ENCODE results near the gene LRRC2. TPM values are rescaled to one million over a fixed set of nuclear protein-coding genes. Genes with fewer than 3 reads are reported as not detected.

The LRRC2 gene
- total RNA-seq, 1 experiment from 2014 or later, result not detected

DNA sequence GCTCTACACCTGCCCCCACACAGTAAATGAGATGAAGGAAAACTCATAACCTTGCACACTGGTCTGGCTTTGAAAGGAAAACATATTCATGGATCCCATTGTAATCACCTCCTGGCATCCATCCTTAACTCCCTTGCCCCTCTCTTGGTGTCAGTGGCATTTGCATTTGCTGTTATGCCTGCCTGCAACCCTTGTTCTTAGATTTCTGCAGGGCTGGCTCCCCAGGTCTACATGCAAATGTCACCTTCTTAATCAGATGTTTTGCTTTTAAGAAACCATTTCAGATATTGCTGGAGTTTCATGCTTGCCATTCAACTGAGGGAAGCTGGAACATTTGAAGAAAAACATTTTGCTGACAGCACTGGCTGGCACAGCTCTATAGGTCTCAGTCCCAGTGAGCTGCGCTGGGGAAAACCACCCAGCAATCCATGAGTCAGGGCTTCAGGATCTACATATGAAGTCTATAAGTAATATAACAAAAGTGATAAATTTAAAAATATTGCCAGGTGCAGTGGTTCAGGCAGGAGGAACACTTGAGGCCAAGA is 19.1 kb downstream of the LRRC2 start:
- DNase-seq (ENCODE audit: low read depth, low spot score), result no peak
- no TSS peak for BruUV-seq (replicated peaks)
- in situ Hi-C loops (cut with HindIII; ENCODE audit: low pct_unique_long_range_greater_than_20kb, low sequenced_read_pairs), result no loop called here
- ChIA-PET POLR2A (no interaction called here), CTCF (no interaction called here)
- Histone ChIP-seq H3K36me3 (ENCODE audit: control insufficient read depth, insufficient read depth, low read length) (no peaks in the 10 kb centered on the region), H3K27ac (ENCODE audit: low read length) (no peak overlapping the region), H3K4me1 (ENCODE audit: control insufficient read depth, insufficient read depth, low read length) (no peaks in the 10 kb centered on the region), H3K9me3 (ENCODE audit: control insufficient read depth, insufficient read depth, low read depth, low read length) (no peaks in the 10 kb centered on the region), H3K4me3 (ENCODE audit: low read depth in 2 of 2, low read length in 2 of 2) (no peak overlapping the region), H3K27me3 (ENCODE audit: control insufficient read depth, insufficient read depth, low read length) (0 out of 2 replicates have a peak, but pooled peaks cover 2% of the 10 kb centered on the region)
- ATAC-seq, result no peak
- intact Hi-C loops (cut with micrococcal nuclease; ENCODE audit: unreplicated experiment), result no loop called here
- TF ChIP-seq, protein P1, sequence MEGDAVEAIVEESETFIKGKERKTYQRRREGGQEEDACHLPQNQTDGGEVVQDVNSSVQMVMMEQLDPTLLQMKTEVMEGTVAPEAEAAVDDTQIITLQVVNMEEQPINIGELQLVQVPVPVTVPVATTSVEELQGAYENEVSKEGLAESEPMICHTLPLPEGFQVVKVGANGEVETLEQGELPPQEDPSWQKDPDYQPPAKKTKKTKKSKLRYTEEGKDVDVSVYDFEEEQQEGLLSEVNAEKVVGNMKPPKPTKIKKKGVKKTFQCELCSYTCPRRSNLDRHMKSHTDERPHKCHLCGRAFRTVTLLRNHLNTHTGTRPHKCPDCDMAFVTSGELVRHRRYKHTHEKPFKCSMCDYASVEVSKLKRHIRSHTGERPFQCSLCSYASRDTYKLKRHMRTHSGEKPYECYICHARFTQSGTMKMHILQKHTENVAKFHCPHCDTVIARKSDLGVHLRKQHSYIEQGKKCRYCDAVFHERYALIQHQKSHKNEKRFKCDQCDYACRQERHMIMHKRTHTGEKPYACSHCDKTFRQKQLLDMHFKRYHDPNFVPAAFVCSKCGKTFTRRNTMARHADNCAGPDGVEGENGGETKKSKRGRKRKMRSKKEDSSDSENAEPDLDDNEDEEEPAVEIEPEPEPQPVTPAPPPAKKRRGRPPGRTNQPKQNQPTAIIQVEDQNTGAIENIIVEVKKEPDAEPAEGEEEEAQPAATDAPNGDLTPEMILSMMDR (IDR thresholded peaks at IDR 0.05), result no peak
- TF ChIP-seq, protein P2, sequence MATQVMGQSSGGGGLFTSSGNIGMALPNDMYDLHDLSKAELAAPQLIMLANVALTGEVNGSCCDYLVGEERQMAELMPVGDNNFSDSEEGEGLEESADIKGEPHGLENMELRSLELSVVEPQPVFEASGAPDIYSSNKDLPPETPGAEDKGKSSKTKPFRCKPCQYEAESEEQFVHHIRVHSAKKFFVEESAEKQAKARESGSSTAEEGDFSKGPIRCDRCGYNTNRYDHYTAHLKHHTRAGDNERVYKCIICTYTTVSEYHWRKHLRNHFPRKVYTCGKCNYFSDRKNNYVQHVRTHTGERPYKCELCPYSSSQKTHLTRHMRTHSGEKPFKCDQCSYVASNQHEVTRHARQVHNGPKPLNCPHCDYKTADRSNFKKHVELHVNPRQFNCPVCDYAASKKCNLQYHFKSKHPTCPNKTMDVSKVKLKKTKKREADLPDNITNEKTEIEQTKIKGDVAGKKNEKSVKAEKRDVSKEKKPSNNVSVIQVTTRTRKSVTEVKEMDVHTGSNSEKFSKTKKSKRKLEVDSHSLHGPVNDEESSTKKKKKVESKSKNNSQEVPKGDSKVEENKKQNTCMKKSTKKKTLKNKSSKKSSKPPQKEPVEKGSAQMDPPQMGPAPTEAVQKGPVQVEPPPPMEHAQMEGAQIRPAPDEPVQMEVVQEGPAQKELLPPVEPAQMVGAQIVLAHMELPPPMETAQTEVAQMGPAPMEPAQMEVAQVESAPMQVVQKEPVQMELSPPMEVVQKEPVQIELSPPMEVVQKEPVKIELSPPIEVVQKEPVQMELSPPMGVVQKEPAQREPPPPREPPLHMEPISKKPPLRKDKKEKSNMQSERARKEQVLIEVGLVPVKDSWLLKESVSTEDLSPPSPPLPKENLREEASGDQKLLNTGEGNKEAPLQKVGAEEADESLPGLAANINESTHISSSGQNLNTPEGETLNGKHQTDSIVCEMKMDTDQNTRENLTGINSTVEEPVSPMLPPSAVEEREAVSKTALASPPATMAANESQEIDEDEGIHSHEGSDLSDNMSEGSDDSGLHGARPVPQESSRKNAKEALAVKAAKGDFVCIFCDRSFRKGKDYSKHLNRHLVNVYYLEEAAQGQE (IDR thresholded peaks at IDR 0.05; ENCODE audit: insufficient read depth in 1 of 2, low read depth in 2 of 2, low read length in 1 of 2), result no peak
- TF ChIP-seq SIN3A (IDR thresholded peaks at IDR 0.05; ENCODE audit: borderline replicate concordance, insufficient read depth, low read depth, low read length), result no peak
- no peak for TF ChIP-seq POLR2AphosphoS5 (IDR thresholded peaks at IDR 0.05; ENCODE audit: low read depth, low read length)
- TF ChIP-seq TCF7L2 (IDR thresholded peaks at IDR 0.05; ENCODE audit: low read depth, low read length), result no peak

DNA sequence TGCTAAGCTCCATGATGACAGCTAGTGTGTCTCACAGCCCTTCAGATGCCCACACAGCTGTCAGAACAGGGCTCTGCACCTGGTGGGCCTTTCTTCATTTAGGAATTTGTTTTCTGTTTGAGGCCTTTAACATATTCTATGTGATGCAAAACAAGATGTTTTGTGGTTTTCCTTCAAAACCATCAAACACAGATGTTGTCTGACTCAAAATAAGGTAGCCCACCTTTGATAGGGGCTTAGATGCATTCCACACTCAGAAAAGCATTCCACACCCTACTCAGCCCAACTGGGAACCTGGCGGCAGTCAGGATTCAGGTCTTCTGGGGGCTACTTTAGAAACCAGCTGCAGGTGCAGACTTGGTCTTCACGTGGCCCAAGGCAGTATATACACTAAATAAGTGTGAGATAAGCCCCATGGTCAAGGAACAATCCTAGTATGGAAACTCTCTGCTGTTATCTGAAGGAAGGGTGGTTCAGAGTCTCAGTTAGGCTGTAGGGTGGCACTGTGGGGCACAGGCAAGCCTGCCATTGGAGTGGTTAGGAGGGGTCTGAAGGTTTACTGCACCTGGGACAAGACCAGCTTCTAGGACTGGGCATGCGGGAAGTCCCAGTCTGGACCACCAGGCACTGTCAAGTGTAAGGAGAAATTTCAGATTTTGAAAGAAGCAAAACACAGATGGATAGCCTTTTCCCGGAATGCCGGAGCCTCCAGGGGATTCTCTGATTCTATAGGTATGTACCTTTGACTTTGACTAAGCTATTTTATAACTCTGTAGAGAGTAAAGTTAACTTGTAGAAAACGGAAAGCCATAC is 20.1 kb downstream of the LRRC2 start:
- Histone ChIP-seq H3K4me3 (ENCODE audit: low read depth in 2 of 2, low read length in 2 of 2) (no peak overlapping the region), H3K27me3 (ENCODE audit: control insufficient read depth, insufficient read depth, low read length) (0 out of 2 replicates have a peak, but pooled peaks cover 2% of the 10 kb centered on the region), H3K27ac (ENCODE audit: low read length) (no peak overlapping the region), H3K4me1 (ENCODE audit: control insufficient read depth, insufficient read depth, low read length) (no peaks in the 10 kb centered on the region), H3K36me3 (ENCODE audit: control insufficient read depth, insufficient read depth, low read length) (no peaks in the 10 kb centered on the region), H3K9me3 (ENCODE audit: control insufficient read depth, insufficient read depth, low read depth, low read length) (no peaks in the 10 kb centered on the region)
- BruUV-seq (replicated peaks), result no TSS peak
- ChIA-PET POLR2A (no interaction called here), CTCF (no interaction called here)
- DNase-seq (ENCODE audit: low read depth, low spot score), result no peak
- ATAC-seq, result no peak
- intact Hi-C loops (cut with micrococcal nuclease; ENCODE audit: unreplicated experiment), result no loop called here
- in situ Hi-C loops (cut with HindIII; ENCODE audit: low pct_unique_long_range_greater_than_20kb, low sequenced_read_pairs), result no loop called here
- TF ChIP-seq TCF7L2 (IDR thresholded peaks at IDR 0.05; ENCODE audit: low read depth, low read length), result no peak
- no peak for TF ChIP-seq SIN3A (IDR thresholded peaks at IDR 0.05; ENCODE audit: borderline replicate concordance, insufficient read depth, low read depth, low read length)
- TF ChIP-seq, protein P1 (IDR thresholded peaks at IDR 0.05), result no peak
- TF ChIP-seq, protein P2 (IDR thresholded peaks at IDR 0.05; ENCODE audit: insufficient read depth in 1 of 2, low read depth in 2 of 2, low read length in 1 of 2), result no peak
- no peak for TF ChIP-seq POLR2AphosphoS5 (IDR thresholded peaks at IDR 0.05; ENCODE audit: low read depth, low read length)

Data from Panc1 (cell line).